Loucy (cell line): ENCODE results near the gene IQCF5.
"Not testable (repeated sequence)": the region's sequence is repeated elsewhere in the genome, so short reads cannot be mapped to it uniquely, and the experiment has no call there.

ENCODE experiments used
- H2AFZ ChIP-seq: fragments of 200-600 bp; sonication (generic); 2 replicates; pipeline ENCODE4 v1.6.0; 2016; ENCODE audit warnings: antibody characterized with exemption, mild to moderate bottlenecking, low read length, moderate library complexity
- H3F3A ChIP-seq: fragments of 200-600 bp; 2 replicates; pipeline ENCODE4 v1.6.0; 2016; ENCODE audit warnings: antibody characterized with exemption, low read depth, mild to moderate bottlenecking
- H3K27me3 ChIP-seq: fragments of 200-600 bp; sonication (generic); 2 replicates; pipeline ENCODE4 v1.6.1; 2014; ENCODE audit warnings: low read length, mild to moderate bottlenecking; ENCODE audit not compliant: insufficient read depth, poor library complexity, severe bottlenecking
- H3K36me3 ChIP-seq: fragments of 200-600 bp; sonication (generic); 2 replicates; pipeline ENCODE4 v1.6.1; 2016; ENCODE audit warnings: low read length; ENCODE audit not compliant: insufficient read depth
- H3K4me1 ChIP-seq: fragments of 200-600 bp; sonication (generic); 2 replicates; pipeline ENCODE4 v1.5.1; 2014; ENCODE audit warnings: low read length, mild to moderate bottlenecking; ENCODE audit not compliant: insufficient read depth, poor library complexity, severe bottlenecking
- H3K4me2 ChIP-seq: fragments of 200-600 bp; sonication (generic); 2 replicates; pipeline ENCODE4 v1.6.0; 2014; ENCODE audit warnings: antibody characterized with exemption, low read length, low read depth, mild to moderate bottlenecking; ENCODE audit not compliant: poor library complexity, severe bottlenecking
- H3K4me3 ChIP-seq: fragments of 200-600 bp; sonication (generic); 2 replicates; pipeline ENCODE4 v1.5.1; 2014; ENCODE audit warnings: low read length, mild to moderate bottlenecking, mixed read lengths; ENCODE audit not compliant: poor library complexity, severe bottlenecking
- H3K79me2 ChIP-seq: fragments of 200-600 bp; sonication (generic); 2 replicates; pipeline ENCODE4 v1.6.1; 2014; ENCODE audit warnings: low read length; ENCODE audit not compliant: insufficient read depth
- H3K9ac ChIP-seq: fragments of 200-600 bp; sonication (generic); 2 replicates; pipeline ENCODE4 v1.6.0; 2014; ENCODE audit warnings: mild to moderate bottlenecking, low read depth, low read length, moderate library complexity; ENCODE audit not compliant: poor library complexity, severe bottlenecking
- H3K9me2 ChIP-seq: fragments of 200-600 bp; sonication (generic); replicated peaks from 2 replicates; pipeline ENCODE4 v1.6.1; 2016; ENCODE audit warnings: low read depth, low read length, mixed read lengths
- H3K9me3 ChIP-seq: fragments of 200-600 bp; sonication (generic); 2 replicates; pipeline ENCODE4 v1.6.1; 2014; ENCODE audit warnings: mild to moderate bottlenecking, antibody characterized with exemption, low read length, low read depth; ENCODE audit not compliant: insufficient read depth
- H4K20me1 ChIP-seq: fragments of 200-600 bp; sonication (generic); 2 replicates; pipeline ENCODE4 v1.6.0; 2014; ENCODE audit warnings: antibody characterized with exemption, low read length, mild to moderate bottlenecking; ENCODE audit not compliant: insufficient read depth, poor library complexity, severe bottlenecking
- CTCF ChIP-seq: fragments of 200-600 bp; sonication (generic); conservative IDR thresholded peaks from 2 replicates; pipeline ENCODE4 v1.5.1; 2014; ENCODE audit warnings: mild to moderate bottlenecking, antibody characterized with exemption, low read length
- EZH2phosphoT487 ChIP-seq: fragments of 200-600 bp; IDR thresholded peaks from 2 replicates; pipeline ENCODE4 v1.6.1; 2018; ENCODE audit warnings: antibody characterized with exemption, mild to moderate bottlenecking, moderate library complexity, borderline replicate concordance

IQCF5 gene

GRCh38 chr3:51873876-51874275, 1.5 kb downstream of the IQCF5 start:
- no peaks in the 10 kb centered on the region for H4K20me1 ChIP-seq
- no peak overlapping the region for H2AFZ ChIP-seq
- H3K9ac ChIP-seq: no peak overlapping the region
- H3F3A ChIP-seq: no peaks in the 10 kb centered on the region
- no peaks in the 10 kb centered on the region for H3K36me3 ChIP-seq
- H3K9me2 ChIP-seq: no peaks in the 10 kb centered on the region
- H3K4me2 ChIP-seq: no peak overlapping the region
- H3K9me3 ChIP-seq: no peaks in the 10 kb centered on the region
- H3K4me1 ChIP-seq: no peaks in the 10 kb centered on the region
- no peaks in the 10 kb centered on the region for H3K27me3 ChIP-seq
- H3K79me2 ChIP-seq: no peaks in the 10 kb centered on the region
- H3K4me3 ChIP-seq: no peak overlapping the region
- TF ChIP-seq EZH2phosphoT487 (no peak), CTCF (no peak)

DNA sequence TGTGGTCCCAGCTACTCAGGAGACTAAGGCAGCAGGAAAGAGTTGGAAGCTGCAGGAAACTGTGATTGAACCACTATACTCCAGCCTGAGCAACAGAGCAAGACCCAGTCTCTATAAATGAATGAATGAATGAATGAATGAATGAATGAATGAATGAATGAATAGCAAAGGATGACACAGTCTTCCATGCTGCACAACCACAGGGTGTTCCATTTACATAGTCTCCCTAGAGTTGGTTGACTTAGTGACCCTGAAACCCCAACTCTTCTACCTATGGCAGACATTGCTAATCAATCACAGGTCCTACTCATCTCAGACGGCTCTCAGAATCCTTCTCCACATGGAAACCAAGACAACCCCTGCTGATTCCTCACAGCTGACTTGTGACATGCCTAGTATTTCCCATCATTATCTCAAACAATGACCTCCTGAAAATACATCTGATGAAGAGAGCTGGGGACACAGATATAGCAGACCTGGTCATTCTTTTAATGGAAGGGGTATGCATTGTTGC, 2.1 kb downstream of the IQCF5 start:
- no peak overlapping the region for H2AFZ ChIP-seq
- no peaks in the 10 kb centered on the region for H4K20me1 ChIP-seq
- no peaks in the 10 kb centered on the region for H3F3A ChIP-seq
- no peak overlapping the region for H3K4me3 ChIP-seq
- no peaks in the 10 kb centered on the region for H3K36me3 ChIP-seq
- no peaks in the 10 kb centered on the region for H3K27me3 ChIP-seq
- H3K4me2 ChIP-seq: no peak overlapping the region
- H3K4me1 ChIP-seq: no peaks in the 10 kb centered on the region
- no peaks in the 10 kb centered on the region for H3K9me2 ChIP-seq
- no peak overlapping the region for H3K9ac ChIP-seq
- H3K79me2 ChIP-seq: no peaks in the 10 kb centered on the region
- TF ChIP-seq CTCF: no peak
- TF ChIP-seq EZH2phosphoT487: no peak
- no peaks in the 10 kb centered on the region for H3K9me3 ChIP-seq

- no peaks in the 10 kb centered on the region for H3F3A ChIP-seq
- no peak overlapping the region for H3K9ac ChIP-seq
- no peak for TF ChIP-seq EZH2phosphoT487
- TF ChIP-seq CTCF: no peak
- no peaks in the 10 kb centered on the region for H3K79me2 ChIP-seq
- no peaks in the 10 kb centered on the region for H3K36me3 ChIP-seq
- H3K4me2 ChIP-seq: no peak overlapping the region
- no peaks in the 10 kb centered on the region for H3K9me3 ChIP-seq
- no peak overlapping the region; the same call in 1 of the 2 replicates for H2AFZ ChIP-seq
- no peak overlapping the region for H3K4me3 ChIP-seq
- H3K27me3 ChIP-seq: no peaks in the 10 kb centered on the region
- H4K20me1 ChIP-seq: no peaks in the 10 kb centered on the region
- no peaks in the 10 kb centered on the region for H3K9me2 ChIP-seq
- no peaks in the 10 kb centered on the region for H3K4me1 ChIP-seq
These were observed 6.1 kb downstream of the IQCF5 start for GRCh38 chr3:51869304-51869703.

DNA sequence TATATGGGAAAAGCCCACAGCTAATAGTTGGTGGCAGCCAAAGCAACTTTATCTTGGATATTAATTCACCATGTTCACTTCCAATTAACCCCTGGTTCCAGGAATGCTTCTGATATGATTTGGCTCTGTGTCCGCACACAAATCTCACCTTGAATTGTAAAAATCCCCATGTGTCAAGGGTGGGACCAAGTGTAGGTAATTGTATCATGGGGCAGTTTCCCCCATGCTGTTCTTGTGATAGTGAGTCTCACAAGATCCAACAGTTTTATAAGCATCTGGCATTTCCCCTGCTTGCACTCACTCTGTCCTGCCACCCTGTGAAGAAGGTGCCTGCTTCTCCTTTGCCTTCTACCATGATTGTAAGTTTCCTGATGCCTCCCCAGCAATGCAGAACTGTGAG, 6.5 kb downstream of the IQCF5 start:
- H3K36me3 ChIP-seq, H3K4me1 ChIP-seq, H3K9me3 ChIP-seq, H2AFZ ChIP-seq, H3K79me2 ChIP-seq, H3K27me3 ChIP-seq, H4K20me1 ChIP-seq, H3K9me2 ChIP-seq, H3K4me3 ChIP-seq, H3K9ac ChIP-seq, H3F3A ChIP-seq, H3K4me2 ChIP-seq: not testable (repeated sequence)
